NB4 (cell line): Measurements from ENCODE around the gene FOXI2.

Experiments used
- DNase-seq: peaks from one replicate; pipeline ENCODE4 v3.0.0; 2010; ENCODE audit warnings: low read depth
- H3K4me3 ChIP-seq: one replicate; pipeline ENCODE4 v1.5.1; 2011; ENCODE audit warnings: mild to moderate bottlenecking, low read depth, low read length, moderate library complexity
- MYC ChIP-seq: IDR thresholded peaks from 2 replicates; pipeline ENCODE4 v1.6.1; 2011; ENCODE audit warnings: low read depth, low read length
- POLR2A ChIP-seq: IDR thresholded peaks from 2 replicates; pipeline ENCODE4 v1.6.1; 2011; ENCODE audit warnings: mild to moderate bottlenecking; ENCODE audit not compliant: insufficient read length; ENCODE audit errors: extremely low read depth
- TF ChIP-seq, protein P1 (sequence below): IDR thresholded peaks from one replicate; pipeline ENCODE4 v1.5.1; 2012; ENCODE audit warnings: low read depth, low read length
- TF ChIP-seq, protein P2 (sequence below): IDR thresholded peaks from 2 replicates; pipeline ENCODE4 v1.6.1; 2011; ENCODE audit warnings: low read depth, low read length

Gene FOXI2

DNA sequence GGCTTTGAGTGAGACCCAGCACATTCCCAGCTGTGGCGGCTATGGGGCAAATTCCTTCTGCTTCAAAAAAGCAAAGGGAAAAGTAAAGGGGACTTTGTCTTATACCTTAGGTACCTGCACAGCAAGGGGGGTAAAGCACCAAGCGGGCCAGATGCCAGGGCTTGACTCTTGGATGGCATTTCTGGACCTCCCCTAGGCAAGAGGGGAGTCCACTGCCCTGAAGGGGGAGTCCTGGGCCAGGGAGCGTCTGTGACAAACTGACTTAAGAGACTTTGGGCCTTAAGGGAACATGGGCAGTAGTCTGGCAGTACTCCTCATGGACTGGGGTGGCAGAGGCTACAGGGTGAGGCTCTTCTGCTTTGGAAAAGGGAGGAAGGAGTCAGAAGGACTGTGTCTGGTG is 16.1 kb upstream of the FOXI2 start:
- TF ChIP-seq POLR2A (no peak), MYC (no peak)
- TF ChIP-seq, protein P1, sequence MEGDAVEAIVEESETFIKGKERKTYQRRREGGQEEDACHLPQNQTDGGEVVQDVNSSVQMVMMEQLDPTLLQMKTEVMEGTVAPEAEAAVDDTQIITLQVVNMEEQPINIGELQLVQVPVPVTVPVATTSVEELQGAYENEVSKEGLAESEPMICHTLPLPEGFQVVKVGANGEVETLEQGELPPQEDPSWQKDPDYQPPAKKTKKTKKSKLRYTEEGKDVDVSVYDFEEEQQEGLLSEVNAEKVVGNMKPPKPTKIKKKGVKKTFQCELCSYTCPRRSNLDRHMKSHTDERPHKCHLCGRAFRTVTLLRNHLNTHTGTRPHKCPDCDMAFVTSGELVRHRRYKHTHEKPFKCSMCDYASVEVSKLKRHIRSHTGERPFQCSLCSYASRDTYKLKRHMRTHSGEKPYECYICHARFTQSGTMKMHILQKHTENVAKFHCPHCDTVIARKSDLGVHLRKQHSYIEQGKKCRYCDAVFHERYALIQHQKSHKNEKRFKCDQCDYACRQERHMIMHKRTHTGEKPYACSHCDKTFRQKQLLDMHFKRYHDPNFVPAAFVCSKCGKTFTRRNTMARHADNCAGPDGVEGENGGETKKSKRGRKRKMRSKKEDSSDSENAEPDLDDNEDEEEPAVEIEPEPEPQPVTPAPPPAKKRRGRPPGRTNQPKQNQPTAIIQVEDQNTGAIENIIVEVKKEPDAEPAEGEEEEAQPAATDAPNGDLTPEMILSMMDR, result no peak
- TF ChIP-seq, protein P2, sequence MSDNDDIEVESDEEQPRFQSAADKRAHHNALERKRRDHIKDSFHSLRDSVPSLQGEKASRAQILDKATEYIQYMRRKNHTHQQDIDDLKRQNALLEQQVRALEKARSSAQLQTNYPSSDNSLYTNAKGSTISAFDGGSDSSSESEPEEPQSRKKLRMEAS, result no peak
- no peak for DNase-seq
- H3K4me3 ChIP-seq, result no peak overlapping the region

DNA sequence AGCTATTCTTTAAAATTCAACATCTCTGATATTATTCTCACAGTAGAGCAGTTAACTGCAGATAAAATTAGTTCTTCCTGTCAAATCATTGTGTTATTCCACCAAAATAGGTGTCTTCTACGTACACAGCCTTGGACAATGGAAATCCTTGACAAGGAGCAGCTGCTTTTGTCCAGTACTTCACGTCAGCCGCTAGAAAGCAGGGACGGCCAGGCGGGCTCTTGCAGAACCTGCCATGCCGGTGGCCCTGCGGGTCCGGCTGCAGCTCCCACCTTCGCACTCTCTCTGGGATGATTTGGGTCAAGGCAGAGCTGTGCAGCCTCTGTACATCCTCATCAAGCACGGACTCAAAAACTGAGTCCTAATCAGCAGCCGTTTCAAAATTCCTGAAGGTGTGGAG is 2.2 kb upstream of the FOXI2 start:
- no peak for DNase-seq
- no peak overlapping the region for H3K4me3 ChIP-seq
- TF ChIP-seq, protein P2, result no peak
- TF ChIP-seq, protein P1, result no peak
- TF ChIP-seq MYC (no peak), POLR2A (no peak)

DNA sequence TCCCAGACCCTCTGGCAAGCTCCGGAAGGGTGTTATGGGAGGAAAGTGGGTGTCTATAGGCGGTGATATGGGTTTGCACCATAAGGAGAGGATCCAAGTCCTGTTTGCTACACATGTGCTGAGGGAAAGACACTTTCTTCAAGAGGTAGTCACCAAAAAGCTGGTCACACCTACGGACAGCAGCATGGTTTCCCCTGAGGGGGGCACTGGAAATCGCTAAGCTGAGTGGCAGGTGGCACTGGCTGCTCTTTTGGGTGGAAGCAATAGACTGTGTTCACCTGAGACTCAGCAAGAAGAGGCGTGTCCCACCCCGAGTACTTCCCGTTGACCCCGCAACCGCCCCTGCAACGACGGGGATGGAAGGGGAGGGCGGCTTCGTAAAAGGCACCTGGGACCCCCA is 1.8 kb upstream of the FOXI2 start:
- TF ChIP-seq, protein P2, result no peak
- TF ChIP-seq, protein P1, result no peak
- TF ChIP-seq MYC (no peak), POLR2A (no peak)
- DNase-seq, result no peak
- H3K4me3 ChIP-seq, result no peak overlapping the region

DNA sequence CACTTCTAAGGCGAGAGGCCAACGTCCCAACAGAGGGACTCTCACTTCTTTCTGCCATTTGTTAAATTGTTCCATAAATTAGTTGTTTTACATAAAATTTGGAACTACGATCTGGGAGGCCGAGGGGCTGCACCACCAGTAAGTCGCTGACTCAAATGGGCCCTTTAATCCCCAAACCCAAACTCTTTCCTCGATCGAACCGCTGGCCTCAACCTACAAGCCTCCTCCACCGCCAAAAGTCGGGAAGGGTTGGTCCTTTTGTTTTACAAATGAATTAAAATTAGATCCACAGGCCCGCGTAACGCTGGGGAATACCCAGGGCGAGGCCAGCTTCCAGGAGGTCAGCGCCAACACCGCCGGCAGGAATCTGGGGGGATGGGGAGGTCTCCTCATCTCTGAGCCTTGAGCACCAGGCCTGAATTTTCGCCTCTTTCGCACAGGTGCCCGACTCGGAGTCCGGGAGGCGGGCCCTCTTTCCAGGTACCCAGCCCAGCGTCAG is 1.2 kb upstream of the FOXI2 start:
- TF ChIP-seq, protein P2, result no peak
- H3K4me3 ChIP-seq, result no peak overlapping the region
- no peak for DNase-seq

DNA sequence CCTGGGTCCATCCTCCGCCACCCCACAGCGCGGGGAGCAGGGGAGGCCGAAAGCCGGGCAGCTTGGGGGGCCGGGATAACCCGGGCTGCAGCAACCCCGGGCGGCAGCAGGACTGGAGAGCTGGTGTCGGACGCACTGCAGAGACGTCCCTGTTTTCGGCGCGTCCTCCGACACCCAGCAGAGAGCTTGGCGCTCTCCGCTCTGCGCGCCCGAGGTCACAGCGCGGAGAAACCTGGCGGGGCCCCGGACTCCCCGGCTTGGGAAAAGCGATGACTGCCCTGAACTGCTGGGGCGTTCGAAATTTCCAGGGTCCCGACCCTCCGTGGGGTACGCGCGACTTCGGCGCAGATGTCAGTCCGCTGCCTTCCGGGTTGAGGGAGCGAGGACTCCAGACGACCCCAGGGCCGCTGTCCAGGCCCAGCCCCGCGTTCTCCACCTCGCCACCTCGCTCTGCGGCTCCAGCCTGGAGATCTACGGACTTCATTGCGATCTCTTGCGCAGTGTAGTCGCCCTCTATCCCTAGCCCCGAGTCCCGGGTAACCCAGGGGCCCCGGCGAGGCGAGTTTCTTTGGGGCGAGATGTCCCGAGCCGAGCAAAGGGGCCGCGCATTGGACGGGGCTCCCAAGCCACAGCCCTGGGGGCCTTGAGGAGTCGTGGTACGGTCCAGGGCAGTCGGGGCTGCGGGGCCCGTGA is 617 bp upstream of the FOXI2 start:
- no peak overlapping the region for H3K4me3 ChIP-seq
- DNase-seq, result no peak
- no peak for TF ChIP-seq POLR2A
- TF ChIP-seq, protein P1, result no peak
- TF ChIP-seq MYC, result no peak
- TF ChIP-seq, protein P2, result no peak

DNA sequence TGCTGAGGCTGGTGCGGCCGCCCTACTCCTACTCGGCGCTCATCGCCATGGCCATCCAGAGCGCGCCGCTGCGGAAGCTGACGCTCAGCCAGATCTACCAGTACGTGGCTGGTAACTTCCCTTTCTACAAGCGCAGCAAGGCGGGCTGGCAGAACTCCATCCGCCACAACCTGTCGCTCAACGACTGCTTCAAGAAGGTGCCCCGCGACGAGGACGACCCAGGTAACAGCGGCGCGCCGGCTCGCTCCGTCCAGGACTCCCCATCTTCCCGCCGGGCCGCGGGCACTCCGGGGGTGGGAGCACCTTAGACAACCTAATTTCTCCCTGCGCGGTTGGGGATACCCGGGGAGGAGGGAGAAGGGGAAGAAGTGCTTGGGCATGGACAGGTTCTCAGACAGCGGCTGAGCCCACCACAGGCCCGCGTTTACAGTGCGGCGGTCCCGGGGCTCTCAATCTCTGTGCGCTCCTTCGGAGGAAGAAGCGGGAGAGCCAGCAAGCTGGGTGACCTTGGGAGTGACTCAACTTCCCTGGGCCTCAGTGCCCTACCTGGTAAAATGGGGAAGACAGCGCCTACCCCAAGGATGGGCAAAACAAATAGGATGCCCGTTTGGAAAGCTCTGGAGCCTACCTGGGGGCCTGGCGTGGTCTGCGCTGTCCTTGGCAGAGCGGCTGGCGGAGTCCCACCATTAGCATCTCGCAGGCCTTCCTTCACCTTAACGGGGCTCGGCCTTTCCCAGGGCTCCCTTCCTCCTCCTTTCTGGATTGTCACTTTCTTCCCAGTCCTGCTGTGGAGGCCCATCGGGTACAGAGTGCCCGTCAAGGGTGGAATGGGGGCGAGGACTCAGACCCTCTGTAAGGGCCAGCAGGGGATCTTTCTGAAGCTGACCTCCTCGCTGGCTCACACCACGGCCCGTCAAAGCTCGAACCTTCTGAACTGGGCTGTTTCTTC is 852 bp downstream of the FOXI2 start:
- no peak for TF ChIP-seq POLR2A
- TF ChIP-seq, protein P2, result no peak
- TF ChIP-seq, protein P1, result no peak
- no peak for TF ChIP-seq MYC
- no peak for DNase-seq
- H3K4me3 ChIP-seq, result no peak overlapping the region
